B cell (primary cell): ENCODE measurements around the gene COL4A1. TPM values are rescaled to one million over a fixed set of nuclear protein-coding genes. Genes with fewer than 3 reads are reported as not detected.

Experiments
- ATAC-seq: fragments of 200-7000 bp; cut with Tn5 transposase; one replicate; pipeline ENCODE4 v1.10.0; 2021; ENCODE audit warnings: low read depth, mild to moderate bottlenecking, moderate number of reproducible peaks, moderate library complexity
- CTCF ChIA-PET: fragments of 350-600 bp; sonication (Branson Sonifier 250); formaldehyde crosslinking; loops from one replicate; lab custom pipeline; 2021; ENCODE audit warnings: antibody characterized with exemption, inconsistent platforms; lab: Charles Lee
- POLR2A ChIA-PET: fragments of 350-600 bp; sonication (Branson Sonifier 250); formaldehyde crosslinking; loops from one replicate; lab custom pipeline; 2021; ENCODE audit warnings: antibody characterized with exemption; lab: Charles Lee
- DNase-seq: peaks from one replicate; pipeline ENCODE4 v3.0.0; 2013
- H2AFZ ChIP-seq: 2 replicates; pipeline ENCODE4 v1.6.1; 2012; ENCODE audit warnings: mild to moderate bottlenecking, low read depth, low read length; ENCODE audit not compliant: insufficient read depth, poor library complexity, severe bottlenecking
- H3K27ac ChIP-seq, 2 donors: 1 replicate in 1 of 2; 2 replicates in 1 of 2; pipeline ENCODE4 v1.5.1; 2012 to 2013; ENCODE audit warnings: low read length in 2 of 2, mild to moderate bottlenecking in 2 of 2, moderate library complexity in 1 of 2
- H3K27me3 ChIP-seq, 4 experiments: fragments of 200-600 bp in 1 of 4; sonication (generic) in 1 of 4; replicated peaks in 1 of 4; 1 replicate in 2 of 4; 2 replicates in 2 of 4; pipeline versions ENCODE4 v1.6.1 to v1.7.0; 2013 to 2016; ENCODE audit warnings: low read length in 3 of 4, mild to moderate bottlenecking in 2 of 4, mixed read lengths in 1 of 4, moderate library complexity in 1 of 4; ENCODE audit not compliant: insufficient read depth in 4 of 4, control insufficient read depth in 3 of 4; ENCODE audit errors: control extremely low read depth in 1 of 4
- H3K36me3 ChIP-seq, 2 experiments: replicated peaks in 1 of 2; 1 replicate in 1 of 2; 2 replicates in 1 of 2; pipeline versions ENCODE4 v1.6.1 to v1.7.1; 2013; ENCODE audit warnings: low read length in 1 of 2; ENCODE audit not compliant: insufficient read depth in 2 of 2, control insufficient read depth in 1 of 2; ENCODE audit errors: control extremely low read depth in 1 of 2, extremely low read depth in 1 of 2
- H3K4me1 ChIP-seq, 2 donors: fragments of 200-600 bp in 1 of 2; sonication (generic) in 1 of 2; 1 replicate in 1 of 2; 2 replicates in 1 of 2; pipeline versions ENCODE4 v1.5.1 to v1.6.1; 2013 to 2017; ENCODE audit warnings: low read length in 2 of 2; ENCODE audit not compliant: control insufficient read depth in 2 of 2, insufficient read depth in 2 of 2
- H3K4me2 ChIP-seq: replicated peaks from 2 replicates; pipeline ENCODE3; 2012; ENCODE audit warnings: mild to moderate bottlenecking, low read depth, low read length; ENCODE audit not compliant: poor library complexity, severe bottlenecking
- H3K4me3 ChIP-seq, 5 experiments: fragments of 200-600 bp in 1 of 5; sonication (generic) in 1 of 5; 1 replicate in 3 of 5; 2 replicates in 2 of 5; pipeline versions ENCODE4 v1.5.1 to v1.7.0; 2011 to 2016; ENCODE audit warnings: low read length in 4 of 5, mild to moderate bottlenecking in 4 of 5, low read depth in 2 of 5, control low read depth in 1 of 5, moderate library complexity in 1 of 5; ENCODE audit not compliant: insufficient read depth in 1 of 5; ENCODE audit errors: control extremely low read depth in 1 of 5, extremely low read depth in 1 of 5
- H3K79me2 ChIP-seq: fragments of 200-600 bp; sonication (generic); one replicate; pipeline ENCODE4 v1.6.0; 2016; ENCODE audit warnings: low read length; ENCODE audit not compliant: control insufficient read depth, insufficient read depth
- H3K9ac ChIP-seq: fragments of 200-600 bp; sonication (generic); 2 replicates; pipeline ENCODE4 v1.6.1; 2017; ENCODE audit warnings: mild to moderate bottlenecking, low read length, moderate library complexity
- H3K9me3 ChIP-seq, 3 donors: one replicate each; pipeline versions ENCODE4 v1.6.1 to v1.7.1; 2013; ENCODE audit warnings: low read length in 2 of 3; ENCODE audit not compliant: control insufficient read depth in 2 of 3, insufficient read depth in 1 of 3; ENCODE audit errors: control extremely low read depth in 1 of 3
- H4K20me1 ChIP-seq: 2 replicates; pipeline ENCODE4 v1.6.0; 2012; ENCODE audit warnings: mild to moderate bottlenecking, low read length; ENCODE audit not compliant: insufficient read depth, control insufficient read depth, poor library complexity, severe bottlenecking
- H3K27ac Mint-ChIP-seq: one replicate; pipeline ENCODE4 v1.8.0; 2021; ENCODE audit warnings: mixed read lengths
- H3K27me3 Mint-ChIP-seq: one replicate; pipeline ENCODE4 v1.8.0; 2021; ENCODE audit warnings: mixed read lengths
- H3K4me1 Mint-ChIP-seq: one replicate; pipeline ENCODE4 v1.8.0; 2021; ENCODE audit warnings: mixed read lengths
- H3K4me3 Mint-ChIP-seq: one replicate; pipeline ENCODE4 v1.8.0; 2021; ENCODE audit warnings: mixed read lengths
- H3K9me3 Mint-ChIP-seq: one replicate; pipeline ENCODE4 v1.8.0; 2022; ENCODE audit warnings: mixed read lengths; ENCODE audit not compliant: insufficient read depth
- CTCF ChIP-seq: fragments of 200-600 bp; IDR thresholded peaks from one replicate; pipeline ENCODE4 v1.8.0; 2022; ENCODE audit warnings: antibody characterized with exemption, mild to moderate bottlenecking
- EZH2 ChIP-seq: IDR thresholded peaks from 2 replicates; pipeline ENCODE4 v1.6.1; 2012; ENCODE audit warnings: borderline replicate concordance, low read depth, mild to moderate bottlenecking, moderate library complexity, low read length; ENCODE audit not compliant: insufficient read depth, poor library complexity, severe bottlenecking
- WGBS: methylation state at CpG from one replicate; pipeline ENCODE4 v1.1.5; 2013; ENCODE audit warnings: missing lambda C conversion rate; ENCODE audit not compliant: insufficient coverage; 5-methylcytosine and 5-hydroxymethylcytosine counted together
- intact Hi-C: fragments of 100-400 bp; cut with micrococcal nuclease; formaldehyde crosslinking; loops from one replicate; pipeline ENCODE4 v1.10.0; 2022
- polyA plus RNA-seq: library from polyadenylated mRNA; depleted of rRNA; stranded (reverse); fragments of >200 nt; gene quantifications from 2 replicates; pipeline ENCODE4 v1.2.3, GENCODE V29; 2012
- total RNA-seq, 2 donors: library from RNA; stranded (reverse); fragments of 120-200 nt in 1 of 2; gene quantifications; 1 replicate in 1 of 2; 2 replicates in 1 of 2; pipeline versions ENCODE4 v1.2.3 to v1.2.4, GENCODE V29; 2013 to 2022

Gene COL4A1
- total and polyA plus RNA-seq, 2 donors (not counting 1 experiment from before 2014, with no cell fraction given) = not detected

- Histone ChIP-seq H3K4me1 (no peaks in the 10 kb centered on the region), H3K9ac (no peak overlapping the region), H3K27me3 (peaks cover 0 to 3% (median 0%) of the 10 kb centered on the region in 4 experiments), H3K4me2 (no peak overlapping the region), H3K9me3 (peaks cover 0 to 5% (median 0%) of the 10 kb centered on the region in 3 donors), H2AFZ (no peak overlapping the region), H4K20me1 (no peaks in the 10 kb centered on the region), H3K27ac (no peak overlapping the region), H3K79me2 (no peaks in the 10 kb centered on the region), H3K4me3 (no peak overlapping the region), H3K36me3 (no peaks in the 10 kb centered on the region)
- CTCF ChIA-PET = no interaction called here
- H3K9me3 Mint-ChIP-seq = no peaks in the 10 kb centered on the region
- no peaks in the 10 kb centered on the region for H3K4me1 Mint-ChIP-seq
- TF ChIP-seq CTCF = no peak
- TF ChIP-seq EZH2 = no peak
- ATAC-seq (no peak), DNase-seq (no peak)
- POLR2A ChIA-PET = no interaction called here
- intact Hi-C loops = no loop called here
- no peak overlapping the region for H3K4me3 Mint-ChIP-seq
- WGBS = no CpG with 5 or more reads among the region's 2 CpGs
- H3K27ac Mint-ChIP-seq = no peak overlapping the region
- peaks cover 24% of the 10 kb centered on the region for H3K27me3 Mint-ChIP-seq
Observed at GRCh38 chr13:110320645-110321044, 13.7 kb upstream of the COL4A1 start.

GRCh38 chr13:110319774-110320509, 13.0 kb upstream of the COL4A1 start:
- WGBS = 74% methylated on average over 18 of the region's 19 CpGs
- Histone ChIP-seq H4K20me1 (no peaks in the 10 kb centered on the region), H3K9ac (no peak overlapping the region), H3K27me3 (peaks cover 0 to 3% (median 0%) of the 10 kb centered on the region in 4 experiments), H2AFZ (no peak overlapping the region), H3K9me3 (peaks cover 0 to 5% (median 0%) of the 10 kb centered on the region in 3 donors), H3K4me2 (no peak overlapping the region), H3K79me2 (no peaks in the 10 kb centered on the region), H3K4me1 (no peaks in the 10 kb centered on the region), H3K36me3 (no peaks in the 10 kb centered on the region), H3K4me3 (no peak overlapping the region), H3K27ac (no peak overlapping the region)
- no peak for ATAC-seq
- intact Hi-C loops = no loop called here
- ChIA-PET POLR2A (no interaction called here), CTCF (no interaction called here)
- TF ChIP-seq CTCF = no peak
- H3K4me1 Mint-ChIP-seq = no peaks in the 10 kb centered on the region
- no peak overlapping the region for H3K27ac Mint-ChIP-seq
- H3K27me3 Mint-ChIP-seq = peaks cover 26% of the 10 kb centered on the region
- H3K9me3 Mint-ChIP-seq = no peaks in the 10 kb centered on the region
- no peak for DNase-seq
- H3K4me3 Mint-ChIP-seq = no peak overlapping the region
